Pancreas (tissue), 10 donors: Measurements from ENCODE around the gene NKD2. TPM values are rescaled to one million over a fixed set of nuclear protein-coding genes. Genes with fewer than 3 reads are reported as not detected.

ENCODE experiments used
- ATAC-seq, 4 donors: fragments of 200-7000 bp; cut with Tn5 transposase; one replicate each; pipeline versions ENCODE4 v1.8.0 to v1.9.1; 2020; ENCODE audit warnings: mild to moderate bottlenecking in 4 of 4, moderate library complexity in 4 of 4
- DNase-seq, 6 donors: peaks; one replicate each; pipeline ENCODE4 v3.0.0-alpha.2; 2020
- FAIRE-seq: peaks from 2 replicates; lab custom pipeline; 2012; peaks lifted over from hg19 to GRCh38; lab: Jason Lieb, UNC
- H3K27ac ChIP-seq, 4 donors: fragments of 200-600 bp; sonication (generic); 1 replicate in 3 of 4; 2 replicates in 1 of 4; pipeline versions ENCODE4 v1.5.0 to v1.8.0; 2020
- H3K27me3 ChIP-seq, 4 donors: fragments of 200-600 bp; one replicate each; pipeline ENCODE4 v1.8.0; 2021
- H3K36me3 ChIP-seq, 3 donors: fragments of 200-600 bp; sonication (generic) in 1 of 3; one replicate each; pipeline versions ENCODE4 v1.5.0 to v1.8.0; 2020 to 2021
- H3K4me1 ChIP-seq, 3 donors: fragments of 200-600 bp; one replicate each; pipeline ENCODE4 v1.8.0; 2021
- H3K4me3 ChIP-seq, 4 donors: fragments of 200-600 bp; sonication (generic) in 2 of 4; one replicate each; pipeline versions ENCODE4 v1.5.0 to v1.8.0; 2020 to 2021
- H3K9me3 ChIP-seq, 4 donors: fragments of 200-600 bp; one replicate each; pipeline ENCODE4 v1.8.0; 2021
- CTCF ChIP-seq, 4 donors: fragments of 200-600 bp; sonication (generic) in 3 of 4; IDR thresholded peaks; one replicate each; pipeline versions ENCODE4 v1.5.0 to v1.8.0; 2021; ENCODE audit warnings: antibody characterized with exemption in 4 of 4
- WGBS, 2 donors: extraction: QIAGEN DNeasy Blood & Tissue Kit; methylation state at CpG; one replicate each; pipeline ENCODE4 v1.1.7; 2013; 5-methylcytosine and 5-hydroxymethylcytosine counted together
- intact Hi-C, 3 donors: fragments of 100-400 bp; cut with DNase I; formaldehyde crosslinking; loops; one replicate each; pipeline versions ENCODE4 v1.11.1 to v1.14.2; 2022
- polyA plus RNA-seq, 2 donors: library from polyadenylated mRNA; stranded (reverse); fragments of 200-250 nt; gene quantifications; one replicate each; pipeline ENCODE4 v1.2.3, GENCODE V29; 2013
- total RNA-seq, 6 donors: library from RNA; stranded (reverse); fragmentation: NEBNext Ultra II Directional in 4 of 6; extraction: Animal tissue kit (Norgen Biotek cat#: 25700) in 4 of 6; gene quantifications; one replicate each; pipeline versions ENCODE4 v1.2.1 to v1.2.4, GENCODE V29; 2021 to 2023
- donor health status: healthy with polysubstance abuse.
- donor health status: DM: no; HTN: no; CAD: no; lungs with moderate emphysema.
- donor health status: DM: no; HTN: no; CAD: no.
- donor health status: control.
- donor health status: control.
- donor health status: Bipolar disorder and iron deficiency.
- donor health status: DM: yes; HTN: yes; CAD: no.
- donor health status: DM: no; HTN: no; CAD: no.
- donor health status: DM: no; HTN: no; CAD: no.
- donor health status: DM: yes; HTN: yes; CAD: no.

Gene NKD2
- total and polyA plus RNA-seq, 8 donors = 1.8 to 18.6 (median 4.3) TPM

GRCh38 chr5:1078206-1078605 is 69.6 kb downstream of the NKD2 start:
- intact Hi-C loops = no loop called here
- H3K4me3 ChIP-seq = no peak overlapping the region
- H3K4me1 ChIP-seq = no peaks in the 10 kb centered on the region
- DNase-seq = no peak
- H3K36me3 ChIP-seq = peaks cover 7 to 70% (median 34%) of the 10 kb centered on the region in 3 donors
- 94 to 96% methylated on average over 13 of the region's 13 CpGs for WGBS, 2 donors
- no peak for ATAC-seq
- H3K27me3 ChIP-seq = no peaks in the 10 kb centered on the region
- FAIRE-seq = no peak
- TF ChIP-seq CTCF (IDR thresholded peaks at IDR 0.05) = no peak
- H3K9me3 ChIP-seq = no peaks in the 10 kb centered on the region
- H3K27ac ChIP-seq = no peak overlapping the region

GRCh38 chr5:1078851-1079250 is 70.2 kb downstream of the NKD2 start:
- Histone ChIP-seq H3K27ac (no peak overlapping the region), H3K36me3 (peaks cover 7 to 70% (median 35%) of the 10 kb centered on the region in 3 donors), H3K27me3 (no peaks in the 10 kb centered on the region), H3K4me3 (no peak overlapping the region), H3K9me3 (no peaks in the 10 kb centered on the region), H3K4me1 (no peaks in the 10 kb centered on the region)
- intact Hi-C loops = no loop called here
- TF ChIP-seq CTCF (IDR thresholded peaks at IDR 0.05) = no peak
- 93 to 95% methylated on average over 23 of the region's 23 CpGs for WGBS, 2 donors
- no peak for ATAC-seq
- DNase-seq = no peak
- FAIRE-seq = no peak

GRCh38 chr5:1079486-1079885 is 70.9 kb downstream of the NKD2 start:
- no peak for DNase-seq
- Histone ChIP-seq H3K27ac (no peak overlapping the region), H3K27me3 (no peaks in the 10 kb centered on the region), H3K4me3 (no peak overlapping the region), H3K9me3 (no peaks in the 10 kb centered on the region), H3K4me1 (no peaks in the 10 kb centered on the region), H3K36me3 (peaks cover 7 to 67% (median 39%) of the 10 kb centered on the region in 3 donors)
- FAIRE-seq = no peak
- WGBS, 2 donors = 97 to 98% methylated on average over 18 of the region's 18 CpGs
- intact Hi-C loops = no loop called here
- TF ChIP-seq CTCF (IDR thresholded peaks at IDR 0.05) = no peak
- ATAC-seq = no peak

- no peak for TF ChIP-seq CTCF (IDR thresholded peaks at IDR 0.05)
- intact Hi-C loops = no loop called here
- H3K27me3 ChIP-seq = no peaks in the 10 kb centered on the region
- H3K9me3 ChIP-seq = no peaks in the 10 kb centered on the region
- DNase-seq (no peak), ATAC-seq (no peak), FAIRE-seq (no peak)
- H3K27ac ChIP-seq = no peak overlapping the region
- no peaks in the 10 kb centered on the region for H3K4me1 ChIP-seq
- peaks cover 7 to 67% (median 42%) of the 10 kb centered on the region in 3 donors for H3K36me3 ChIP-seq
- 91 to 94% methylated on average over 24 to 28 of the region's 35 CpGs for WGBS, 2 donors
- no peak overlapping the region for H3K4me3 ChIP-seq
Measured at GRCh38 chr5:1079961-1080360, 71.4 kb downstream of the NKD2 start.

- whole genome bisulfite sequencing, 2 donors = 78 to 84% methylated on average over 14 to 18 of the region's 18 CpGs
- TF ChIP-seq CTCF (IDR thresholded peaks at IDR 0.05) = no peak
- H3K27me3 ChIP-seq = no peaks in the 10 kb centered on the region
- H3K4me1 ChIP-seq = no peaks in the 10 kb centered on the region
- intact Hi-C loops = no loop called here
- DNase-seq = no peak
- no peaks in the 10 kb centered on the region for H3K9me3 ChIP-seq
- peak in 1 of 4 donors; percentile 13 for ATAC-seq
- H3K27ac ChIP-seq = no peak overlapping the region
- H3K4me3 ChIP-seq = no peak overlapping the region
- peaks cover 4 to 64% (median 39%) of the 10 kb centered on the region in 3 donors for H3K36me3 ChIP-seq
- FAIRE-seq = no peak
Measured at GRCh38 chr5:1080432-1080831, 71.8 kb downstream of the NKD2 start.
